K562 (cell line): ENCODE data around the gene FRMPD4. TPM values are rescaled to one million over a fixed set of nuclear protein-coding genes. Genes with fewer than 3 reads are reported as not detected.

Experiments
- ATAC-seq: fragments of 200-7000 bp; cut with Tn5 transposase; 3 replicates; pipeline ENCODE4 v1.9.1; 2020; ENCODE audit warnings: moderate library complexity
- BruUV-seq: library from RNA; stranded (reverse); fragments of 400-500 nt; replicated peaks from 2 replicates; lab custom pipeline; 2021; lab: Mats Ljungman, UMichigan
- CTCF ChIA-PET: fragments of 300-600 bp; formaldehyde crosslinking; extraction: SDS; loops from one replicate; lab custom pipeline; 2021; ENCODE audit warnings: low intra/inter-chr PET ratio; lab: Yijun Ruan, JAX
- POLR2A ChIA-PET: fragments of 300-600, 350-650 bp; sonication (Branson Sonifier 250); formaldehyde crosslinking; extraction: SDS; loops from one replicate; lab custom pipeline; 2021; ENCODE audit warnings: antibody characterized with exemption, inconsistent platforms; lab: Yijun Ruan, JAX
- DNase-seq, 4 experiments: peaks; one replicate each; pipeline versions ENCODE4 v3.0.0 to v3.0.0-alpha.2; 2011 to 2018; ENCODE audit warnings: low spot score in 3 of 4, mixed read lengths in 3 of 4; ENCODE audit errors: extremely low read depth in 1 of 4
- FAIRE-seq: peaks from 2 replicates; lab custom pipeline; 2011; peaks lifted over from hg19 to GRCh38; lab: Jason Lieb, UNC
- H2AFZ ChIP-seq: 2 replicates; pipeline ENCODE4 v1.6.0; 2011; ENCODE audit warnings: low read depth, low read length, control low read depth, inconsistent platforms
- H3K27ac ChIP-seq: fragments of 200-600 bp; 3 replicates; pipeline ENCODE4 v1.8.0; 2011; ENCODE audit warnings: low read depth, mild to moderate bottlenecking, control low read depth, inconsistent platforms, low read length, moderate library complexity, mixed read lengths; ENCODE audit errors: extremely low read depth
- H3K27me3 ChIP-seq, 2 experiments: fragments of 300-600 bp in 1 of 2; 2 replicates in 1 of 2; 3 replicates in 1 of 2; pipeline versions ENCODE4 v1.6.0 to v1.8.0; 2011; ENCODE audit warnings: inconsistent platforms in 2 of 2, low read length in 2 of 2, mild to moderate bottlenecking in 1 of 2, mixed read lengths in 1 of 2, moderate library complexity in 1 of 2; ENCODE audit not compliant: control insufficient read depth in 2 of 2, insufficient read depth in 2 of 2
- H3K36me3 ChIP-seq: fragments of 300-600 bp; 3 replicates; pipeline ENCODE4 v1.8.0; 2011; ENCODE audit warnings: mild to moderate bottlenecking, low read length, inconsistent platforms; ENCODE audit not compliant: control insufficient read depth, insufficient read depth
- H3K4me1 ChIP-seq, 2 experiments: fragments of 200-600 bp in 1 of 2; replicated peaks in 1 of 2; 2 replicates in 1 of 2; 3 replicates in 1 of 2; pipeline versions ENCODE4 v1.5.1 to v1.8.0; 2011; ENCODE audit warnings: inconsistent platforms in 2 of 2, low read length in 2 of 2, mild to moderate bottlenecking in 1 of 2, mixed read lengths in 1 of 2, moderate library complexity in 1 of 2; ENCODE audit not compliant: control insufficient read depth in 2 of 2, insufficient read depth in 2 of 2
- H3K4me2 ChIP-seq: 2 replicates; pipeline ENCODE4 v1.6.1; 2011; ENCODE audit warnings: low read length, control low read depth, inconsistent platforms, mixed read lengths; ENCODE audit not compliant: insufficient read depth
- H3K4me3 ChIP-seq: fragments of 200-600 bp; sonication (generic), shearing (Covaris generic); 2 replicates; pipeline ENCODE4 v1.5.1; 2016; ENCODE audit warnings: control low read depth, inconsistent platforms
- H3K79me2 ChIP-seq: fragments of 200-600 bp; 3 replicates; pipeline ENCODE4 v1.8.0; 2011; ENCODE audit warnings: low read length, inconsistent platforms; ENCODE audit not compliant: control insufficient read depth, insufficient read depth
- H3K9ac ChIP-seq, 2 experiments: 2 replicates each; pipeline versions ENCODE4 v1.6.0 to v1.6.1; 2011; ENCODE audit warnings: low read depth in 2 of 2, low read length in 2 of 2, control low read depth in 1 of 2, inconsistent platforms in 1 of 2, mild to moderate bottlenecking in 1 of 2, mixed read lengths in 1 of 2; ENCODE audit not compliant: insufficient read depth in 1 of 2
- H3K9me1 ChIP-seq: one replicate; pipeline ENCODE4 v1.6.0; 2011; ENCODE audit warnings: inconsistent platforms, mild to moderate bottlenecking, low read length, moderate library complexity; ENCODE audit not compliant: control insufficient read depth, insufficient read depth
- H3K9me3 ChIP-seq: replicated peaks from 2 replicates; pipeline ENCODE4 v1.5.1; 2011; ENCODE audit warnings: low read depth, low read length, inconsistent platforms; ENCODE audit not compliant: control insufficient read depth, insufficient read depth
- H4K20me1 ChIP-seq: replicated peaks from 2 replicates; pipeline ENCODE4 v1.6.1; 2011; ENCODE audit warnings: low read length, inconsistent platforms, mixed read lengths; ENCODE audit not compliant: control insufficient read depth, insufficient read depth
- ARHGAP35 ChIP-seq: fragments of 450-650 bp; IDR thresholded peaks from 2 replicates; pipeline ENCODE4 v1.6.1; 2018; ENCODE audit not compliant: partially characterized antibody
- EP400 ChIP-seq: fragments of 450-650 bp; IDR thresholded peaks from 2 replicates; pipeline ENCODE4 v1.6.1; 2017; ENCODE audit warnings: antibody characterized with exemption, mild to moderate bottlenecking, moderate library complexity
- HMGN3 ChIP-seq: IDR thresholded peaks from 2 replicates; pipeline ENCODE4 v1.6.1; 2011; ENCODE audit warnings: borderline replicate concordance, low read depth, mild to moderate bottlenecking, mixed read lengths, low read length; ENCODE audit not compliant: insufficient read length; ENCODE audit errors: extremely low read depth
- KLF13 ChIP-seq: fragments of 450-650 bp; IDR thresholded peaks from 2 replicates; pipeline ENCODE4 v1.6.1; 2016; ENCODE audit warnings: missing genetic modification characterization, low read depth, mild to moderate bottlenecking, missing compliant biosample characterization, moderate library complexity, borderline replicate concordance
- MBD2 ChIP-seq: sonication (generic); IDR thresholded peaks from 2 replicates; pipeline ENCODE4 v1.6.1; 2016; ENCODE audit warnings: low read depth, borderline replicate concordance
- TARDBP ChIP-seq: fragments of 450-650 bp; IDR thresholded peaks from 2 replicates; pipeline ENCODE4 v1.6.1; 2016
- THRB ChIP-seq: fragments of 450-650 bp; formaldehyde crosslinking; conservative IDR thresholded peaks from 2 replicates; pipeline ENCODE4 v1.4.0; 2022; ENCODE audit warnings: mild to moderate bottlenecking, missing genetic modification characterization
- WGBS: fragments of 100-300 bp; shearing (Covaris generic); methylation state at CpG from one replicate; pipeline ENCODE4 v1.1.6; 2016; ENCODE audit warnings: low coverage, mixed read lengths; ENCODE audit not compliant: insufficient coverage; ENCODE audit errors: missing lambda C conversion rate; 5-methylcytosine and 5-hydroxymethylcytosine counted together
- in situ Hi-C: fragments of 300-500 bp; cut with MboI; formaldehyde crosslinking; loops from 4 replicates; pipeline ENCODE4 v1.15.0; 2018; ENCODE audit warnings: inconsistent platforms, mixed read lengths
- intact Hi-C: fragments of 100-400 bp; cut with micrococcal nuclease; formaldehyde crosslinking; loops from 2 replicates; pipeline ENCODE4 v1.14.2; 2022
- polyA plus RNA-seq, 8 experiments: library from polyadenylated mRNA; depleted of rRNA in 4 of 8; stranded (reverse) in 5 of 8; unstranded in 3 of 8; fragments of >200 nt; fragmentation: Nextera tagmentation in 2 of 8; fragmentation: Illumina TruSeq in 1 of 8; extraction: Ambion mirVana in 2 of 8; extraction: Trizol in 1 of 8; gene quantifications; 2 replicates each; pipeline versions ENCODE4 v1.2.1 to v1.2.3, GENCODE V29; 2011 to 2014; ENCODE audit warnings: inconsistent platforms in 1 of 8, missing spikeins in 1 of 8
- total RNA-seq, 7 experiments: library from RNA; depleted of rRNA in 6 of 7; stranded (reverse); fragments of >200 nt in 6 of 7; fragmentation: Illumina TruSeq in 2 of 7; extraction: Trizol in 2 of 7; gene quantifications; 2 replicates each; pipeline versions ENCODE4 v1.2.1 to v1.2.3, GENCODE V29; 2011 to 2021; ENCODE audit warnings: low replicate concordance in 1 of 7
- TF ChIP-seq, protein P1 (sequence below): sonication (generic); formaldehyde crosslinking; IDR thresholded peaks from 2 replicates; pipeline ENCODE4 v1.8.1; 2023; ENCODE audit warnings: mild to moderate bottlenecking, missing genetic modification reagents
- TF ChIP-seq, protein P2 (sequence below), 2 experiments: fragments of 450-650 bp in 1 of 2; sonication (generic) in 1 of 2; formaldehyde crosslinking; conservative IDR thresholded peaks; 2 replicates each; pipeline versions ENCODE4 v1.4.0 to v1.8.1; 2020 to 2022; ENCODE audit warnings: mild to moderate bottlenecking in 1 of 2, missing genetic modification reagents in 1 of 2
- TF ChIP-seq, protein P3 (sequence below), 2 experiments: IDR thresholded peaks; 2 replicates each; pipeline ENCODE4 v1.6.1; 2012; ENCODE audit warnings: improper control_type of control experiment in 2 of 2, low read depth in 2 of 2, low read length in 2 of 2, borderline replicate concordance in 1 of 2
- TF ChIP-seq, protein P4 (sequence below): fragments of 200-800 bp; sonication (Bioruptor generic); IDR thresholded peaks from 2 replicates; pipeline ENCODE4 v1.6.1; 2016; ENCODE audit warnings: missing genetic modification characterization, missing compliant biosample characterization

FRMPD4 gene
- total and polyA plus RNA-seq, 9 of the 15 experiments (the other 6 are each of a cell fraction or from before 2014, with no cell fraction given), result not detected

- Histone ChIP-seq H3K9ac (no peak overlapping the region), H3K27me3 (no peaks in the 10 kb centered on the region), H3K27ac (no peak overlapping the region), H3K9me1 (no peaks in the 10 kb centered on the region), H2AFZ (no peak overlapping the region), H3K79me2 (no peaks in the 10 kb centered on the region), H3K4me1 (no peaks in the 10 kb centered on the region), H3K9me3 (no peaks in the 10 kb centered on the region), H4K20me1 (no peaks in the 10 kb centered on the region), H3K4me2 (no peak overlapping the region), H3K36me3 (no peaks in the 10 kb centered on the region), H3K4me3 (no peak overlapping the region)
- CTCF ChIA-PET, result no interaction called here
- no peak for ATAC-seq
- POLR2A ChIA-PET, result no interaction called here
- FAIRE-seq, result no peak
- BruUV-seq, result no TSS peak
- DNase-seq, result no peak
- intact Hi-C loops, result no loop called here
- 0% methylated on average over 6 of the region's 6 CpGs for WGBS
- in situ Hi-C loops, result no loop called here
- TF ChIP-seq, protein P1, sequence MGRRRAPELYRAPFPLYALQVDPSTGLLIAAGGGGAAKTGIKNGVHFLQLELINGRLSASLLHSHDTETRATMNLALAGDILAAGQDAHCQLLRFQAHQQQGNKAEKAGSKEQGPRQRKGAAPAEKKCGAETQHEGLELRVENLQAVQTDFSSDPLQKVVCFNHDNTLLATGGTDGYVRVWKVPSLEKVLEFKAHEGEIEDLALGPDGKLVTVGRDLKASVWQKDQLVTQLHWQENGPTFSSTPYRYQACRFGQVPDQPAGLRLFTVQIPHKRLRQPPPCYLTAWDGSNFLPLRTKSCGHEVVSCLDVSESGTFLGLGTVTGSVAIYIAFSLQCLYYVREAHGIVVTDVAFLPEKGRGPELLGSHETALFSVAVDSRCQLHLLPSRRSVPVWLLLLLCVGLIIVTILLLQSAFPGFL (CRISPR knock-in tag), result no peak
- TF ChIP-seq HMGN3 (no peak), MBD2 (no peak), KLF13 (tag) (no peak), TARDBP (no peak), ARHGAP35 (no peak), THRB (no peak), EP400 (no peak)
- TF ChIP-seq, protein P2, sequence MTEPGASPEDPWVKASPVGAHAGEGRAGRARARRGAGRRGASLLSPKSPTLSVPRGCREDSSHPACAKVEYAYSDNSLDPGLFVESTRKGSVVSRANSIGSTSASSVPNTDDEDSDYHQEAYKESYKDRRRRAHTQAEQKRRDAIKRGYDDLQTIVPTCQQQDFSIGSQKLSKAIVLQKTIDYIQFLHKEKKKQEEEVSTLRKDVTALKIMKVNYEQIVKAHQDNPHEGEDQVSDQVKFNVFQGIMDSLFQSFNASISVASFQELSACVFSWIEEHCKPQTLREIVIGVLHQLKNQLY (CRISPR knock-in tag; conservative IDR thresholded peaks at IDR 0.05), result no peak
- TF ChIP-seq, protein P3, sequence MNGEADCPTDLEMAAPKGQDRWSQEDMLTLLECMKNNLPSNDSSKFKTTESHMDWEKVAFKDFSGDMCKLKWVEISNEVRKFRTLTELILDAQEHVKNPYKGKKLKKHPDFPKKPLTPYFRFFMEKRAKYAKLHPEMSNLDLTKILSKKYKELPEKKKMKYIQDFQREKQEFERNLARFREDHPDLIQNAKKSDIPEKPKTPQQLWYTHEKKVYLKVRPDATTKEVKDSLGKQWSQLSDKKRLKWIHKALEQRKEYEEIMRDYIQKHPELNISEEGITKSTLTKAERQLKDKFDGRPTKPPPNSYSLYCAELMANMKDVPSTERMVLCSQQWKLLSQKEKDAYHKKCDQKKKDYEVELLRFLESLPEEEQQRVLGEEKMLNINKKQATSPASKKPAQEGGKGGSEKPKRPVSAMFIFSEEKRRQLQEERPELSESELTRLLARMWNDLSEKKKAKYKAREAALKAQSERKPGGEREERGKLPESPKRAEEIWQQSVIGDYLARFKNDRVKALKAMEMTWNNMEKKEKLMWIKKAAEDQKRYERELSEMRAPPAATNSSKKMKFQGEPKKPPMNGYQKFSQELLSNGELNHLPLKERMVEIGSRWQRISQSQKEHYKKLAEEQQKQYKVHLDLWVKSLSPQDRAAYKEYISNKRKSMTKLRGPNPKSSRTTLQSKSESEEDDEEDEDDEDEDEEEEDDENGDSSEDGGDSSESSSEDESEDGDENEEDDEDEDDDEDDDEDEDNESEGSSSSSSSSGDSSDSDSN (IDR thresholded peaks at IDR 0.05; ENCODE audit: borderline replicate concordance in 1 of 2, low read depth in 2 of 2, low read length in 2 of 2), result no peak
- TF ChIP-seq, protein P4, sequence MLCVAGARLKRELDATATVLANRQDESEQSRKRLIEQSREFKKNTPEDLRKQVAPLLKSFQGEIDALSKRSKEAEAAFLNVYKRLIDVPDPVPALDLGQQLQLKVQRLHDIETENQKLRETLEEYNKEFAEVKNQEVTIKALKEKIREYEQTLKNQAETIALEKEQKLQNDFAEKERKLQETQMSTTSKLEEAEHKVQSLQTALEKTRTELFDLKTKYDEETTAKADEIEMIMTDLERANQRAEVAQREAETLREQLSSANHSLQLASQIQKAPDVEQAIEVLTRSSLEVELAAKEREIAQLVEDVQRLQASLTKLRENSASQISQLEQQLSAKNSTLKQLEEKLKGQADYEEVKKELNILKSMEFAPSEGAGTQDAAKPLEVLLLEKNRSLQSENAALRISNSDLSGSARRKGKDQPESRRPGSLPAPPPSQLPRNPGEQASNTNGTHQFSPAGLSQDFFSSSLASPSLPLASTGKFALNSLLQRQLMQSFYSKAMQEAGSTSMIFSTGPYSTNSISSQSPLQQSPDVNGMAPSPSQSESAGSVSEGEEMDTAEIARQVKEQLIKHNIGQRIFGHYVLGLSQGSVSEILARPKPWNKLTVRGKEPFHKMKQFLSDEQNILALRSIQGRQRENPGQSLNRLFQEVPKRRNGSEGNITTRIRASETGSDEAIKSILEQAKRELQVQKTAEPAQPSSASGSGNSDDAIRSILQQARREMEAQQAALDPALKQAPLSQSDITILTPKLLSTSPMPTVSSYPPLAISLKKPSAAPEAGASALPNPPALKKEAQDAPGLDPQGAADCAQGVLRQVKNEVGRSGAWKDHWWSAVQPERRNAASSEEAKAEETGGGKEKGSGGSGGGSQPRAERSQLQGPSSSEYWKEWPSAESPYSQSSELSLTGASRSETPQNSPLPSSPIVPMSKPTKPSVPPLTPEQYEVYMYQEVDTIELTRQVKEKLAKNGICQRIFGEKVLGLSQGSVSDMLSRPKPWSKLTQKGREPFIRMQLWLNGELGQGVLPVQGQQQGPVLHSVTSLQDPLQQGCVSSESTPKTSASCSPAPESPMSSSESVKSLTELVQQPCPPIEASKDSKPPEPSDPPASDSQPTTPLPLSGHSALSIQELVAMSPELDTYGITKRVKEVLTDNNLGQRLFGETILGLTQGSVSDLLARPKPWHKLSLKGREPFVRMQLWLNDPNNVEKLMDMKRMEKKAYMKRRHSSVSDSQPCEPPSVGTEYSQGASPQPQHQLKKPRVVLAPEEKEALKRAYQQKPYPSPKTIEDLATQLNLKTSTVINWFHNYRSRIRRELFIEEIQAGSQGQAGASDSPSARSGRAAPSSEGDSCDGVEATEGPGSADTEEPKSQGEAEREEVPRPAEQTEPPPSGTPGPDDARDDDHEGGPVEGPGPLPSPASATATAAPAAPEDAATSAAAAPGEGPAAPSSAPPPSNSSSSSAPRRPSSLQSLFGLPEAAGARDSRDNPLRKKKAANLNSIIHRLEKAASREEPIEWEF (CRISPR knock-in tag), result no peak
These were observed 272.2 kb downstream of the FRMPD4 start for GRCh38 chrX:12410523-12410922.
